ENCODE results near the gene SERTAD2. TPM values are rescaled to one million over a fixed set of nuclear protein-coding genes. Genes with fewer than 3 reads are reported as not detected.

Gene SERTAD2
- total RNA-seq, 4 donors from 2014 or later, result 19.5 to 54.0 (median 20.8) TPM

- Histone ChIP-seq H3K9me3 (no peaks in the 10 kb centered on the region), H3K4me1 (peaks cover 8 to 20% (median 11%) of the 10 kb centered on the region in 3 donors), H3K27me3 (no peaks in the 10 kb centered on the region), H3K4me3 (no peak overlapping the region), H3K27ac (no peak overlapping the region), H3K36me3 (no peaks in the 10 kb centered on the region)
- no peak for DNase-seq
- 92 to 93% methylated on average over 4 to 5 of the region's 7 CpGs for WGBS, 2 donors
- TF ChIP-seq POLR2A (IDR thresholded peaks at IDR 0.05), result no peak
- TF ChIP-seq, protein P1, sequence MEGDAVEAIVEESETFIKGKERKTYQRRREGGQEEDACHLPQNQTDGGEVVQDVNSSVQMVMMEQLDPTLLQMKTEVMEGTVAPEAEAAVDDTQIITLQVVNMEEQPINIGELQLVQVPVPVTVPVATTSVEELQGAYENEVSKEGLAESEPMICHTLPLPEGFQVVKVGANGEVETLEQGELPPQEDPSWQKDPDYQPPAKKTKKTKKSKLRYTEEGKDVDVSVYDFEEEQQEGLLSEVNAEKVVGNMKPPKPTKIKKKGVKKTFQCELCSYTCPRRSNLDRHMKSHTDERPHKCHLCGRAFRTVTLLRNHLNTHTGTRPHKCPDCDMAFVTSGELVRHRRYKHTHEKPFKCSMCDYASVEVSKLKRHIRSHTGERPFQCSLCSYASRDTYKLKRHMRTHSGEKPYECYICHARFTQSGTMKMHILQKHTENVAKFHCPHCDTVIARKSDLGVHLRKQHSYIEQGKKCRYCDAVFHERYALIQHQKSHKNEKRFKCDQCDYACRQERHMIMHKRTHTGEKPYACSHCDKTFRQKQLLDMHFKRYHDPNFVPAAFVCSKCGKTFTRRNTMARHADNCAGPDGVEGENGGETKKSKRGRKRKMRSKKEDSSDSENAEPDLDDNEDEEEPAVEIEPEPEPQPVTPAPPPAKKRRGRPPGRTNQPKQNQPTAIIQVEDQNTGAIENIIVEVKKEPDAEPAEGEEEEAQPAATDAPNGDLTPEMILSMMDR (IDR thresholded peaks at IDR 0.05), result no peak
- intact Hi-C loops (cut with DNase I), result no loop called here
Observed at GRCh38 chr2:64615844-64616536, 37.7 kb downstream of the SERTAD2 start.

DNA sequence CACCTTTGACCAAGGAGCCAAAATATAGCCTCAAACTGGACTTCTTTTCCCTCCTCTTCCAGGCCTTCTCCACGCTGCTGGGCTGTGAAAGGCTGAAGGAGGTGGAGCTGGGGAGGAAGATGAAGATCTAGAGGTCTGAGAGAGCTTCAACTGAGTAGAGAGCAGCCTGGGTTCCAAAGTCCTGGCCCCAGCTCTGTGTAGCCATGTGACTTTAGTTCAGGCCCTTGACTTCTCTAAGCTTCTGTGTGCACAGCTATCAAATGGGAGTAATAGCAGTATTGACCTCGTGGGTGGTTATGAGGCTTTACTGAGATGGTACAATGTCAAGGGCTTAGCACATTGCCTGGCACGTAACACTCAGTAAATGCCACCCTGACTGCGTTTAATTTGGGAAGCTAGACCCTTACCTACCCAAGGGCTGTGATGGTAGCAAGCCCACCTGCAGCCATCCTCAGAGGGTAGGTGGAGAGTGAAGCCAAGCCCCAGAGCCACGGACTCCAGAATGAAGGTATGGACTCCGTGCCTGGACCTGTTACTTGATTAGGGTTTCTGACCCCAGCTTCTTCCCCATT, 38.4 kb downstream of the SERTAD2 start:
- intact Hi-C loops (cut with DNase I), result no loop called here
- Histone ChIP-seq H3K36me3 (no peaks in the 10 kb centered on the region), H3K4me3 (no peak overlapping the region), H3K9me3 (no peaks in the 10 kb centered on the region), H3K27ac (no peak overlapping the region), H3K27me3 (no peaks in the 10 kb centered on the region), H3K4me1 (peaks cover 8 to 20% (median 11%) of the 10 kb centered on the region in 3 donors)
- no peak for TF ChIP-seq POLR2A (IDR thresholded peaks at IDR 0.05)
- TF ChIP-seq, protein P1 (IDR thresholded peaks at IDR 0.05), result no peak
- 91 to 93% methylated on average over 6 of the region's 6 CpGs for WGBS, 2 donors
- no peak for DNase-seq

- H3K9me3 ChIP-seq, result no peaks in the 10 kb centered on the region
- 53% methylated on average over 7 of the region's 7 CpGs for WGBS, 2 donors
- H3K4me1 ChIP-seq, result peaks cover 12 to 34% (median 18%) of the 10 kb centered on the region in 3 donors
- H3K27me3 ChIP-seq, result no peaks in the 10 kb centered on the region
- H3K27ac ChIP-seq, result no peak overlapping the region
- intact Hi-C loops (cut with DNase I), result no loop called here
- no peak for DNase-seq
- no peaks in the 10 kb centered on the region for H3K36me3 ChIP-seq
- no peak overlapping the region for H3K4me3 ChIP-seq
- TF ChIP-seq POLR2A (IDR thresholded peaks at IDR 0.05), result no peak
- TF ChIP-seq, protein P1 (IDR thresholded peaks at IDR 0.05), result no peak
Observed at GRCh38 chr2:64613276-64613675, 40.4 kb downstream of the SERTAD2 start.

DNA sequence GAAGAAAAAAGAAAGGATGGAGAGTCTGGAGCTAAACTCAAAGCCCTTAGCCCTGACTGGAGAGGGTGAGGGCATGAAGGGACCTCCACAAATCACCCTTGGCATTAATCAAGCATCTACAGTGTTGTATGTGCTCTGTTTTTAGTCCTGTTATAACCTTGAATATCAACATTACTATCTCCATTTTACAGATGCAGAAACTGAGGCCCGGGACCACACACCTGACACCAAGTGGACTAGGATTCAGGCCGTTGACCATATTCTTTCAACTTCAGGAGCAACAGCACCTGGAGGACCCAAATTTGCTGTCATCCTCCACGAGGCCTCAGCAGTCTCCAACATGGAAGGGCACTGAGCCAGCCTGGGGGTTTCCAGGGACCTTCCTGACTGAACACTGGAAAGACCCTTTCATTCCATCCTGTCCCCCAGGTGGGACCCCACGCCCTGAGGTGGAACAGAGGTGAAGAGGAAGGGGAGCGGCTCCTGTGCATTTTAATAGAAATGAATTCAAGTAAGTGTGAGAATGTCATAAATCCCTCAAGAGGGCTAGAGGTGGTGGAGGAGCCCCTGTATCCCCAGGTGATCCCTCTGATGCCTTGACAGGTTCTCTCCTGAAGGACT, 41.0 kb downstream of the SERTAD2 start:
- DNase-seq, result no peak
- TF ChIP-seq POLR2A (IDR thresholded peaks at IDR 0.05), result no peak
- TF ChIP-seq, protein P1 (IDR thresholded peaks at IDR 0.05), result no peak
- no peak overlapping the region for H3K27ac ChIP-seq
- no peaks in the 10 kb centered on the region for H3K9me3 ChIP-seq
- peaks cover 15 to 34% (median 23%) of the 10 kb centered on the region in 3 donors for H3K4me1 ChIP-seq
- WGBS, 2 donors, result 88% methylated on average over 4 of the region's 5 CpGs; no CpG with 5 or more reads in 1 of the 2 donors
- intact Hi-C loops (cut with DNase I), result no loop called here
- no peak overlapping the region for H3K4me3 ChIP-seq
- no peaks in the 10 kb centered on the region for H3K27me3 ChIP-seq
- H3K36me3 ChIP-seq, result no peaks in the 10 kb centered on the region

- 92 to 98% methylated on average over 6 of the region's 6 CpGs for WGBS, 2 donors
- no peak overlapping the region for H3K27ac ChIP-seq
- intact Hi-C loops (cut with DNase I), result no loop called here
- H3K9me3 ChIP-seq, result no peaks in the 10 kb centered on the region
- no peaks in the 10 kb centered on the region for H3K27me3 ChIP-seq
- TF ChIP-seq, protein P1 (IDR thresholded peaks at IDR 0.05), result no peak
- TF ChIP-seq POLR2A (IDR thresholded peaks at IDR 0.05), result no peak
- H3K4me3 ChIP-seq, result no peak overlapping the region
- peaks cover 18 to 46% (median 35%) of the 10 kb centered on the region in 3 donors for H3K4me1 ChIP-seq
- DNase-seq, result no peak
- no peaks in the 10 kb centered on the region for H3K36me3 ChIP-seq
Observed at GRCh38 chr2:64610316-64610855, 43.3 kb downstream of the SERTAD2 start.
